ENCODE measurements around the gene TMC4. TPM values are rescaled to one million over a fixed set of nuclear protein-coding genes. Genes with fewer than 3 reads are reported as not detected.
A peak's percentile ranks its signal among the peaks of the same experiment; 100 is the strongest.

Gene TMC4
- polyA plus RNA-seq, 4 donors = 40.6 to 174 (median 129) TPM

DNA sequence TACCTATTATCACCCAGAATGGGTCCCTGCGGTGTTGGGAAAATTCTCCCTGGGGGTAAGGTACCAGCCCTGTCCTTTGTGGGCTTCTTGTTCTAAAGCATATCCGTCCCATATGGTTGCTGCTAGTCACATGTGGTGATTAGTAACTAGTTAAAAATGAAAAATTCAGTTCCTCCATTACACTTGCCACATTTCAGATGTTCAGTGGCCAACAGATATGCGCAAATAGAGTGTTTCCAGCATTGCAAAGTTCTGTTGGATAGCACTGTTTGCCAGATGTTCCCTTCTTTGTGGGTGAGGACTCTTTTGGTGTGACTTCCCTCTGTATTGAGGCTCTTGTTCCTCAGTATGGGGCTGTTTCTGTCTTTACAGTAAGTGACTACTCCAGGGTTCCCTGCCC lies 31.6 kb downstream of the TMC4 start:
- H3K9me3 ChIP-seq (ENCODE audit: control insufficient read depth in 2 of 2, insufficient read depth in 1 of 2, low read depth in 1 of 2, low read length in 1 of 2) = no peaks in the 10 kb centered on the region
- no peak overlapping the region for H3K4me3 ChIP-seq (ENCODE audit: low read depth in 1 of 3, low read length in 3 of 3)
- no peak overlapping the region for H3K27ac ChIP-seq (ENCODE audit: low read depth in 1 of 3, low read length in 2 of 3)
- FAIRE-seq (no peak), DNase-seq (no peak)
- H3K36me3 ChIP-seq (ENCODE audit: control insufficient read depth in 3 of 3, insufficient read depth in 2 of 3, low read depth in 1 of 3, low read length in 3 of 3) = peaks cover 13 to 73% (median 26%) of the 10 kb centered on the region in 3 donors
- WGBS, 3 donors = 83 to 93% (median 86%) methylated on average over 3 of the region's 3 CpGs
- peaks cover 0 to 25% (median 6%) of the 10 kb centered on the region in 3 donors for H3K4me1 ChIP-seq (ENCODE audit: control insufficient read depth in 3 of 3, insufficient read depth in 2 of 3, low read depth in 1 of 3, low read length in 2 of 3)
- no peaks in the 10 kb centered on the region for H3K27me3 ChIP-seq (ENCODE audit: control insufficient read depth in 3 of 3, insufficient read depth in 3 of 3, low read length in 3 of 3)

DNA sequence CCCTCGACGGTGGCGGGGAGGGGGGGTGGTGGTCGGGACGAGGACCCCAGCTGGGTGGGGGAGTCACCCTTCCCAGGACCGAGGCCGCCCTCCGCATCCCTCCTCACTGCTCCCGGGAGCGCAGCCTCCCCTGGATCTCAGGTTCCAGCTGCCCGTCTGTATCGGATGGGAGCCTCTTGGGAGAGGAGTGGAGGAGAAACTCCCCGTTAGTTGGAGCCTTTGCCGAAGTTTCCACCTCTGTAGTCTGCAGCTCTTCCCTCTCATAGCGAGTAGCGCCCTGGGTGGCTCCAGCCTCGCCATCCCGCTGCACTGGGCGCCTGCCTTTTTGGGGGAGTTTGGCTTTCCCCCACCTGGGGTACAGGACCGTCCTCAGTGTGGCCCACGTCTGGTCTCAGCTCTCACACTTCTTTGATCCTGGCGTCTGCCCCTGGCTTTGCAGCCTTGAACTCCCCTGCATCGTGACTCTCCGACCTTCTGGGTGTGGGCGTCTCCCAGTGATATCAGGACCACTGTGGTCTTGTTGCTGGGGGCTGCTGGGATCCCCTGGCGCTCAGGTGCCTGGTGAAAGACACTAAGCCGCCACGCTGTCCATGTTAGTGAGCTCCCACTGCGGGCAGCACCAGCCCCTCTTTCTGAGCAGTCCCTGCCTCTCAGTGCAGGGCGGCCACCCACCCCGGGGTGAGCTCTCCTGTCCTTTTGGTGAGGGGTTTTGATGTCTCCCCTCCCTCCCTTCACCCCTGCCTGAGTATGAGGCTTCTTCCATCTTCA lies 34.3 kb downstream of the TMC4 start:
- no peaks in the 10 kb centered on the region for H3K9me3 ChIP-seq (ENCODE audit: control insufficient read depth in 2 of 2, insufficient read depth in 1 of 2, low read depth in 1 of 2, low read length in 1 of 2)
- peaks cover 0 to 46% (median 7%) of the 10 kb centered on the region in 3 donors for H3K36me3 ChIP-seq (ENCODE audit: control insufficient read depth in 3 of 3, insufficient read depth in 2 of 3, low read depth in 1 of 3, low read length in 3 of 3)
- no peak overlapping the region for H3K27ac ChIP-seq (ENCODE audit: low read depth in 1 of 3, low read length in 2 of 3)
- H3K27me3 ChIP-seq (ENCODE audit: control insufficient read depth in 3 of 3, insufficient read depth in 3 of 3, low read length in 3 of 3) = no peaks in the 10 kb centered on the region
- no peak for DNase-seq
- peaks cover 0 to 25% (median 6%) of the 10 kb centered on the region in 3 donors for H3K4me1 ChIP-seq (ENCODE audit: control insufficient read depth in 3 of 3, insufficient read depth in 2 of 3, low read depth in 1 of 3, low read length in 2 of 3)
- WGBS, 3 donors = 22 to 26% (median 25%) methylated on average over 28 to 31 of the region's 31 CpGs
- FAIRE-seq = no peak
- peak overlapping the region; percentile 83 to 100 (median 97) for H3K4me3 ChIP-seq (ENCODE audit: low read depth in 1 of 3, low read length in 3 of 3)

DNA sequence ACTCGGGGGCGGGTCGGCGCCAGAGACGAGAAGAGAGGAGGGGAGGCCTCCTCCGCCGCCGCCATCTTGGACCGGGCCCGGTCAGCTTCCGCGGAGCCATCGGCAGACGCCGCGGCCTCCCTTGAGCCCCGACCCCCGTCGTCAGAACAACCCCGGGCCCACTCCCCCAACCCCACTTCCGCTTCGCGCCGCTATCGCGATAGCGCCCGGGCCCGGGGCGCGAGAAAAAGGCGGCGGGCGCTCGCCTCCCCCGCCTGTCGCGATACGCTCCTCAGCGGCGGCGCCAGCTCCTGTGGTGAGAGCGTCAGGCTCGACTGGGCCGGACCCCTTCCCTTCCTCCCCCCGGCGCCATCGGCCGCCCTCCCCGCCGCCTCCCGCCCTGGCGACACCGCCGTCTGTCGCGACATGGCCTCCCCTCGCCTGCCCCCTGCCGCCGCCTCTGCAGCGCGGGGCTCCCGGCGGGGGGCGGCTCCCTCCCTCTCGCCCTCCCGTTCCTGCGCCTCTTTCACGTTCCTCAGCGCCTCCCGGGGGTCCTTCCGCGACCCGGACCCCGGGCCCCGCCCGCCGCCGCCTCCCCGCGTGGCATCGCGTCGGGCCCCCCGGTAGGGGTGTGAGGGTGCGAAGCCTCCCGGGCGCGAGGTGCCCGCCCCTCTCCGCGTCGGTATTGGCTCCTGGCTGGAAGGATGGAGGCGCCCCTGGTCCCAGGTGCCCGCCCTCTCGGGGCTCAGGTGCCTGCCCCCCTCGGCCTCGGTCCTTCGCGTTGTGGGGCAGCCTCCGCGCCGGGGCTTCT lies 35.1 kb downstream of the TMC4 start, which contains the start of gene CNOT3:
Gene CNOT3 (plus strand): TSS at position 64 of the 790 bp plus-strand sequence. CDS start 5,217 bp downstream, outside the sequence.
- no peaks in the 10 kb centered on the region for H3K9me3 ChIP-seq (ENCODE audit: control insufficient read depth in 2 of 2, insufficient read depth in 1 of 2, low read depth in 1 of 2, low read length in 1 of 2)
- H3K27me3 ChIP-seq (ENCODE audit: control insufficient read depth in 3 of 3, insufficient read depth in 3 of 3, low read length in 3 of 3) = no peaks in the 10 kb centered on the region
- no peak for FAIRE-seq
- H3K36me3 ChIP-seq (ENCODE audit: control insufficient read depth in 3 of 3, insufficient read depth in 2 of 3, low read depth in 1 of 3, low read length in 3 of 3) = peaks cover 0 to 44% (median 2%) of the 10 kb centered on the region in 3 donors
- H3K4me1 ChIP-seq (ENCODE audit: control insufficient read depth in 3 of 3, insufficient read depth in 2 of 3, low read depth in 1 of 3, low read length in 2 of 3) = peaks cover 0 to 25% (median 6%) of the 10 kb centered on the region in 3 donors
- peak in 1 of 2 donors; percentile 49 for DNase-seq
- 0 to 1% (median 1%) methylated on average over 55 to 103 of the region's 103 CpGs for WGBS, 3 donors
- peak within 1 kb of the TSS; percentile 83 to 100 (median 97) for H3K4me3 ChIP-seq (ENCODE audit: low read depth in 1 of 3, low read length in 3 of 3)
- H3K27ac ChIP-seq (ENCODE audit: low read depth in 1 of 3, low read length in 2 of 3) = peak within 1 kb of the TSS; percentile 75 to 82 (median 76)

DNA sequence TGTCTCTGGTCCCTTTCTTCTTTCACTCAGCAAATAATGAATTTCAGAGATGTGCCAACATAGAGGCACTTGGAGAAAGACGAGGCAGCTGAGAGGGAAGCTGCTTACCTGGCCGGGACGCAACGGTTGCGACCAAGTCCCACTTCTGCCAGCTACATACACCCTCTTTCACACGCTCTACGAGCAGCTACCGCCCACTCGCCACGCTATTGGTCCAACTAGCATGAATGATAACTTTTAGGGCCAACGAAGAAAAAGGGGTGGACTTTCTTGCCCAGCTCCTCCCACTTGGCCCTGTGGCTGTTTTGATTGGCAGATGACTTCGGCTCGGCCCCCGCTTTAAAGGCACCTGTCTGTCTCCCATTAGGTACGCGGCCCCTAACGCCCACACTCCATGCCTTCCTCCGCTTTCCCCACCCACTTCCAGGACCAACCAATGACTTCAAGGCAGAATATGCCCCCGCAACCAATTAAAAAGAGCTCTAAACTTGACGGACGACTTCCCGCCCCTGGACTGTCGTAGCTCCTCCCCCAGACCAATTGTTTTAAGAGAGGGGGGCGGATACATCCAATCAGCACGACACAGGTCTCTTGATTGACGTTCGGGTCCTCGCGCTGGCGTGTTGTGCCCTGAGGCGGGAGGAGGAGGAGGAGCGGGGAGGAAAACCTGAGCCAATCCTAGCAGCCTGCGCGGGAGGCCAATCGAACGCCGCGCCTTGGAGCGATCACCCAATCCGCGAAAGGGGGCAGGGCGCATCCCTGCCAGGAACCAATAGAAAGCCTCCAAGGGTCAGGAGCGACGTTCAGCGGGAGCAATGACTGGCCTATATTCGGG lies 35.9 kb downstream of the TMC4 start:
- peak; percentile 100 for DNase-seq
- Histone ChIP-seq H3K27me3 (ENCODE audit: control insufficient read depth in 3 of 3, insufficient read depth in 3 of 3, low read length in 3 of 3) (no peaks in the 10 kb centered on the region), H3K4me3 (ENCODE audit: low read depth in 1 of 3, low read length in 3 of 3) (peak overlapping the region in 2 of 3 donors; percentile 83 to 100), H3K9me3 (ENCODE audit: control insufficient read depth in 2 of 2, insufficient read depth in 1 of 2, low read depth in 1 of 2, low read length in 1 of 2) (no peaks in the 10 kb centered on the region), H3K27ac (ENCODE audit: low read depth in 1 of 3, low read length in 2 of 3) (peak overlapping the region; percentile 5 to 55 (median 16)), H3K4me1 (ENCODE audit: control insufficient read depth in 3 of 3, insufficient read depth in 2 of 3, low read depth in 1 of 3, low read length in 2 of 3) (peaks cover 0 to 25% (median 6%) of the 10 kb centered on the region in 3 donors), H3K36me3 (ENCODE audit: control insufficient read depth in 3 of 3, insufficient read depth in 2 of 3, low read depth in 1 of 3, low read length in 3 of 3) (peaks cover 0 to 39% (median 0%) of the 10 kb centered on the region in 3 donors)
- peak; percentile 98 for FAIRE-seq
- WGBS, 3 donors = 0 to 1% (median 0%) methylated on average over 45 to 46 of the region's 46 CpGs

DNA sequence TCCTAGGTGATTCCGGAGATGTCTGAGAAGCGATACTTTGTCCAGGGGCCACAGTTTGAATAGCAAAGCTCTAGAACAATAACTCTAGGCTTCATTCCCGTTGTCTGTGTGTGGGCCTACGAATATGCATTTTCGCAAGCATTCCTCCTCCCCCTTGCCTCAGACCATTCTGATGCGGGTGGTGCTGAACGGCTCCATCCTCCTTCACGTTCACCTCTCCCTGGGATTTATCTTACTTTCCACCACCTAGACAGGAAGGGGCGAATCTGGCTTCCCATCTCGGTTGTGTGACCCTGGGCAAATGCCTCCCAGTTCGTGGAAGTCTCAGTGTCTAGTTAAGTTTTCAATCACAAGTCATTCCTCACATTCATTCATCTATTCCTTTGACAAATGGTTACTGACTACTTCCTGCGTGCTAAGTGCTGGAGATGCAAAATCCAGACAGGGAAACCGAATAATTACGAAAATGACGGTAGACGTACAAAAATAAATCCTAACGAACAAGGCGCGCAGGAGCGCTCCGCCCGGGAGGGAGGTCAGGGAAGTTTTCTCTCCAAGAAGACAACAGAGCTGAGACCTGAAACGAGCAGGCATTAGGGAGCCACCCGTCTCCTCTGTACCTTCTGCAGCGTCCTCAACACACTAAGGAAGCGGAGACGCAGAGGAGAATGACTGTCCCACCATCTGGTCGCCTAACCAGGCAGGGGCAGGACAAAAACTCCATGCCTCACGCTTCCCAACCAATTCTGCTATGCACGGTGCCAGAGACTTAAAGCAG lies 36.7 kb downstream of the TMC4 start:
- DNase-seq (peak; percentile 19 to 25), FAIRE-seq (no peak)
- H3K4me3 ChIP-seq (ENCODE audit: low read depth in 1 of 3, low read length in 3 of 3) = peak overlapping the region in 2 of 3 donors; percentile 46
- peaks cover 0 to 19% (median 6%) of the 10 kb centered on the region in 3 donors for H3K4me1 ChIP-seq (ENCODE audit: control insufficient read depth in 3 of 3, insufficient read depth in 2 of 3, low read depth in 1 of 3, low read length in 2 of 3)
- H3K9me3 ChIP-seq (ENCODE audit: control insufficient read depth in 2 of 2, insufficient read depth in 1 of 2, low read depth in 1 of 2, low read length in 1 of 2) = no peaks in the 10 kb centered on the region
- 2 to 4% (median 3%) methylated on average over 30 of the region's 30 CpGs for WGBS, 3 donors
- H3K27ac ChIP-seq (ENCODE audit: low read depth in 1 of 3, low read length in 2 of 3) = peak overlapping the region; percentile 5 to 55 (median 16)
- no peaks in the 10 kb centered on the region for H3K27me3 ChIP-seq (ENCODE audit: control insufficient read depth in 3 of 3, insufficient read depth in 3 of 3, low read length in 3 of 3)
- H3K36me3 ChIP-seq (ENCODE audit: control insufficient read depth in 3 of 3, insufficient read depth in 2 of 3, low read depth in 1 of 3, low read length in 3 of 3) = peaks cover 0 to 42% (median 0%) of the 10 kb centered on the region in 3 donors

DNA sequence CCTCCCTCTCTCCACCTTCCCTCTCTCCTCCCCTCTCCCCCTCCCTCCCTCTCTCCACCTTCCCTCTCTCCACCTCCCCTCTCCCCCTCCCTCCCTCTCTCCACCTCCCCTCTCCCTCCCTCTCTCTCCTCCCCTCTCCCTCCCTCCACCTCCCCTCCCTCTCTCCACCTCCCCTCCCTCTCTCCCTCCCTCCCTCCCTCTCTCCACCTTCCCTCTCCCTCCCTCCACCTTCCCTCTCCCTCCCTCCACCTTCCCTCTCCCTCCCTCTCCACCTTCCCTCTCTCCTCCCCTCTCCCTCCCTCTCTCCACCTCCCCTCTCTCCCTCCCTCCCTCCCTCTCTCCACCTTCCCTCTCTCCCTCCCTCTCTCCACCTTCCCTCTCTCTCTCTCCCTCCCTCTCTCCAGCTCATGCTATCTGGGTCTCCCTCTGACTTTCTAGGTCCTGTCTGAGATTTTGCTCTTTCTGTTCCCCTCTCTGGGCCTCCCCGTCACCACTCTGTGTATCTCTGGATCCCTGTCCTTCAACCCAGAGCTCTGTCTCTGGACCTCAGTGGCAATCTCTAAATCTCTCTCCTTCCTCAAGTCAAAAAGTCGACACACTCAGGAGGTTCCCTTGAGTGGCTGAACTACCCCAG lies 38.9 kb downstream of the TMC4 start:
- Histone ChIP-seq H3K36me3 (ENCODE audit: control insufficient read depth in 3 of 3, insufficient read depth in 2 of 3, low read depth in 1 of 3, low read length in 3 of 3) (peaks cover 0 to 37% (median 4%) of the 10 kb centered on the region in 3 donors), H3K27me3 (ENCODE audit: control insufficient read depth in 3 of 3, insufficient read depth in 3 of 3, low read length in 3 of 3) (no peaks in the 10 kb centered on the region), H3K27ac (ENCODE audit: low read depth in 1 of 3, low read length in 2 of 3) (no peak overlapping the region), H3K9me3 (ENCODE audit: control insufficient read depth in 2 of 2, insufficient read depth in 1 of 2, low read depth in 1 of 2, low read length in 1 of 2) (no peaks in the 10 kb centered on the region), H3K4me1 (ENCODE audit: control insufficient read depth in 3 of 3, insufficient read depth in 2 of 3, low read depth in 1 of 3, low read length in 2 of 3) (peaks cover 0 to 7% (median 4%) of the 10 kb centered on the region in 3 donors), H3K4me3 (ENCODE audit: low read depth in 1 of 3, low read length in 3 of 3) (no peak overlapping the region)
- FAIRE-seq (no peak), DNase-seq (no peak)
- WGBS, 3 donors = 59 to 75% (median 60%) methylated on average over 2 of the region's 2 CpGs

DNA sequence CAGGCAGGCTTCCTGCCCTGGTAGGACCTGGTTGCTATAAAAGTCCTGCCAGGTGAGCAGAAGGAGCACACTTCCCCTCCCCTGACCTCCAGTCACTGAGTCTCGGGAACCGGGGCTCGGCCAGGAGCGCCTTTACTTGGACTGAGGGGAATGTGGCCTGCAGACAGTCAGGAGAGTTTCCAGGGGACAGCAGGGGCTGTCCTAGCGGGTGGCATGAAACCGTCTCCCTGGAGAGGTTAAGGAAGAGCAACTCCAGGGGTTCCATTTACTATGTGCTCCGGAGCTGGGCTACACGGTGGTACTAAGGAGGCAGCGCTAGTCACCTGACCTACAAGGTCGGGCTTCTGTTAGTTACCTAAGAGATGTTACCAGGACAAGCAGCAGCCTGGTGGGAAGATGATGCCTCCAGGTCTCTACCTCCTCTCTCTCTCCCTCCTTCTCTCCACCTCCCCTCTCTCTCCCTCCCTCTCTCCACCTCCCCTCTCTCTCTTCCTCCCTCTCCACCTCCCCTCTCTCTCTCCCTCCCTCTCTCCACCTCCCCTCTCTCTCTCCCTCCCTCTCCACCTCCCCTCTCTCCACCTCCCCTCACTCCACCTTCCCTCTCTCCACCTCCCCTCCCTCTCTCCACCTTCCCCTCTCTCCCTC lies 39.5 kb downstream of the TMC4 start:
- Histone ChIP-seq H3K4me1 (ENCODE audit: control insufficient read depth in 3 of 3, insufficient read depth in 2 of 3, low read depth in 1 of 3, low read length in 2 of 3) (peaks cover 0 to under 1% (median 0%) of the 10 kb centered on the region in 3 donors), H3K36me3 (ENCODE audit: control insufficient read depth in 3 of 3, insufficient read depth in 2 of 3, low read depth in 1 of 3, low read length in 3 of 3) (peaks cover 4 to 39% (median 8%) of the 10 kb centered on the region in 3 donors), H3K27ac (ENCODE audit: low read depth in 1 of 3, low read length in 2 of 3) (no peak overlapping the region), H3K4me3 (ENCODE audit: low read depth in 1 of 3, low read length in 3 of 3) (no peak overlapping the region), H3K9me3 (ENCODE audit: control insufficient read depth in 2 of 2, insufficient read depth in 1 of 2, low read depth in 1 of 2, low read length in 1 of 2) (no peaks in the 10 kb centered on the region), H3K27me3 (ENCODE audit: control insufficient read depth in 3 of 3, insufficient read depth in 3 of 3, low read length in 3 of 3) (no peaks in the 10 kb centered on the region)
- WGBS, 3 donors = 78 to 82% (median 80%) methylated on average over 10 of the region's 10 CpGs
- DNase-seq = no peak
- FAIRE-seq = no peak
